Esophagus mucosa (tissue), 1 donor: Measurements from ENCODE around the gene SSX3. TPM values are rescaled to one million over a fixed set of nuclear protein-coding genes. Genes with fewer than 3 reads are reported as not detected.
"Not testable (repeated sequence)": the region's sequence is repeated elsewhere in the genome, so short reads cannot be mapped to it uniquely, and the experiment has no call there.

Experiments
- ATAC-seq: fragments of 200-7000 bp; cut with Tn5 transposase; one replicate; pipeline ENCODE4 v1.9.1; 2020
- total RNA-seq: library from RNA; stranded (reverse); gene quantifications from one replicate; pipeline ENCODE4 v1.2.4, GENCODE V29; 2023
- donor health status: DM: yes; HTN: yes; CAD: no.

The SSX3 gene, protein sequence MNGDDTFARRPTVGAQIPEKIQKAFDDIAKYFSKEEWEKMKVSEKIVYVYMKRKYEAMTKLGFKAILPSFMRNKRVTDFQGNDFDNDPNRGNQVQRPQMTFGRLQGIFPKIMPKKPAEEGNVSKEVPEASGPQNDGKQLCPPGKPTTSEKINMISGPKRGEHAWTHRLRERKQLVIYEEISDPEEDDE
- not detected for total RNA-seq

- ATAC-seq, result not testable (repeated sequence)
These were observed at the start of gene SSX3 for GRCh38 chrX:48356315-48357094. Gene SSX3 (minus strand): TSS chrX:48356703. CDS start chrX:48355249, 1,454 bp downstream.

DNA sequence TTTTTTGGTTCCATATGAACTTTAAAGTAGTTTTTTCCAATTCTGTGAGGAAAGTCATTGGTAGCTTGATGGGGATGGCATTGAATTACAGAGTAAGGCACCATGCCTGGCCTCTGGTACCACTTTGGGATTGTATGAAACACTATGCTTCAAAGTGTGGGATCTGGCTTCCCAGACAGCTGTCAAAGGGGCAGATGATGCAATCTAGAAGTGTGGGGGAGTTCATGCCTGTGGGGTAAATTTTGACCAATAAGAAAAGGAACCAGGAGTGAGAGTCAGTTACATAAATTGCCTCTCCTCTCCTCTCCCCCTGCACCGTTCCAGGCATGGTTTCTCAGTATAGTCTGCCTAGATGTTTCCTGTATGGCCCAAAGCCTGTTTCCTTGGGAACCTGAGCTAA lies 41.3 kb upstream of the SSX3 start:
- not testable (repeated sequence) for ATAC-seq

- not testable (repeated sequence) for ATAC-seq
These were observed 40.4 kb upstream of the SSX3 start for GRCh38 chrX:48396931-48397330.

DNA sequence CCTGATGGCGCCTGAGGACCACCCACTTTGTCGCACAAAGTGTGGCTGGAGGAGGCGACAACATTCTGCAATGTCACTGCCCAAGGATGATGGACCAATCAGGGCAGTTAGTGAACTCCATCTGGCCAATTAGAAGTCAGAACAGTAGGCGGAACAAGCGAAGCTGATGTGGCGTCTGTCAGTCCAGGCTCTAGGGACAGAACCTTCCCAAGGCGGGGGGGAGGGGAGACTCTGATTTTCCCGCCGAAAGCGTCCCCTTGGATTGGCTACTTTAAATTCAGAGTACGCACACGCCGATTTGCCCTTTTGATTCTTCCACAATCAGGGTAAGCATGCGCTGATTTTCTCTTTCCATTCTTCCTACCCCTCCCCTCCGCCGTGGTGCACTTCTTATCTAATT lies 26.7 kb upstream of the SSX3 start, which contains the start of gene SSX4:
Gene SSX4 (plus strand): TSS at position 301 of the 400 bp plus-strand sequence. CDS start 515 bp downstream, outside the sequence.
- ATAC-seq, result not testable (repeated sequence)

- ATAC-seq, result not testable (repeated sequence)
These were observed 13.9 kb upstream of the SSX3 start for GRCh38 chrX:48370408-48370807.

- peak; percentile 69 for ATAC-seq
These were observed 11.4 kb upstream of the SSX3 start for GRCh38 chrX:48367717-48368408.

DNA sequence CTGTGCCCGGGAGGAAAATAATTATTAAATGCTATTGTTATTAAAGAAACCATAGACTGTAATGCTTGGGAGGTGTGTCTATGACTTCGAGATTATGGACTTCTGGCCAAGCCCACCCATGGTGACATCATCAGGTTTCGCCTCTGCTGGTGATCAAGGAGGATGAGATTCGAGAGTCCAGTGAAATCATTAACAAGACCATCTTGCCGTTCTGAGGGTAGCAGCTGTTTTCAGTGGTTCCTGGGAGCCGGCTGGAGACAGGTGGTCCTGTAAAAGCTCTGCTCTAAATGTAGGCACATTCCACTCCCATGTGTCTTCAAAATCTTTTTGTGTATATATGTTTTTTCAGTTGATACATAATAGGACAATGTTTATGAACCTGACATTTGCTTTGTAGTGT lies 2.8 kb upstream of the SSX3 start:
- not testable (repeated sequence) for ATAC-seq

- ATAC-seq, result no peak
These were observed 1.2 kb upstream of the SSX3 start for GRCh38 chrX:48357681-48358080.

DNA sequence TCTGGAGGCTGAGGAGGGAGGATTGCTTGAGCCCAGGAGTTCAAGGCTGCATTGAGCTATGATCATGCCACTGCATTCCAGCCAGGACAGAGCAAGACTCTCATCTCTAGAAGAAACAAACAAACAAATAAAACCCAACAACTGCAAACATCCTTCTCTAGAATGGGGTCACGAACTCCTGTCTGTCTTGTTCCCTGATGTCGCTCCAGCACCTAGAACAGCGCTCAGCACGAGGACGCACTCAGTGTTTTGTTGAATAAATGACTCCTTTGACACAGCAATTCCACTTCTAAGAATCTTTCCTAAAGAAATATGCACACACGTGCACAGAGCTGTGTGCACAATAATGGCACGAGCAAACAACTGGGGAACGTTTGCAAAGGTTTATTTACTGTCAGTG lies 10.4 kb downstream of the SSX3 start:
- ATAC-seq, result not testable (repeated sequence)

- ATAC-seq, result not testable (repeated sequence)
These were observed 42.5 kb downstream of the SSX3 start for GRCh38 chrX:48313996-48314395.

DNA sequence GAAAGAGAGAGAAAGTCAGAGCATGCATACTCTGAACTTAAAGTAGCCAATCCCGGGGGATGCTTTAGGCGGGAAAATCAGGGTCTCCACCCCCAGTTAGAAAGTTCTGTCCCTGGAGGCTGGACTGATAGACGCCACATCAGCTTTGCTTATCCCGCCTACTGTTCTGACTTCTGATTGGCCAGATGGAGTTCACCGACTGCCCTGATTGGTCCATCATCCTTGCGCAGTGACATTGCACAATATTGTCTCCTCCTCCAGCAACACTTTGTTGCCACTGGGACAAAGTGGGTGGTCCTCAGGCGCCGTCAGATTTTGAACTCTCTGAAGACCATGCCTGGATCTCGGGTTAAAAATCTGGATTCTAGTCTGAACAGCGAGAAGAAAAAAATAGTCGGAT lies 50.3 kb downstream of the SSX3 start:
- ATAC-seq, result no peak

Other genes with a start within 250 kb of the SSX3 start
- not detected for gene SPACA5B, start 226.1 kb downstream of the SSX3 start, total RNA-seq
- not detected for gene SSX5, start 159.9 kb downstream of the SSX3 start, total RNA-seq
- not detected for gene SSX1, start 101.3 kb downstream of the SSX3 start, total RNA-seq
- not detected for gene SSX4, start 26.8 kb upstream of the SSX3 start, total RNA-seq
- gene SSX4B, start 55.3 kb upstream of the SSX3 start, total RNA-seq, result not detected
- 13.6 TPM for gene SLC38A5, start 113.6 kb upstream of the SSX3 start, total RNA-seq
- gene FTSJ1, start 119.5 kb upstream of the SSX3 start, total RNA-seq, result 33.8 TPM
- gene PORCN, start 152.3 kb upstream of the SSX3 start, total RNA-seq, result 10.3 TPM
- gene EBP, start 165.1 kb upstream of the SSX3 start, total RNA-seq, result 221 TPM
- 10.4 TPM for gene TBC1D25, start 183.0 kb upstream of the SSX3 start, total RNA-seq
- 273 TPM for gene RBM3, start 217.8 kb upstream of the SSX3 start, total RNA-seq
- gene WDR13, start 240.8 kb upstream of the SSX3 start, total RNA-seq, result 70.2 TPM